WI38 (cell line): ENCODE data around the gene ARHGAP26.

ENCODE experiments used
- H3K4me3 ChIP-seq: 2 replicates; pipeline ENCODE4 v1.5.1; 2011; ENCODE audit warnings: low read depth, mild to moderate bottlenecking, control low read depth, low read length
- TF ChIP-seq, protein P1 (sequence below): IDR thresholded peaks from 2 replicates; pipeline ENCODE4 v1.5.1; 2012; ENCODE audit warnings: low read depth, mild to moderate bottlenecking, control low read depth, low read length

Gene ARHGAP26

DNA sequence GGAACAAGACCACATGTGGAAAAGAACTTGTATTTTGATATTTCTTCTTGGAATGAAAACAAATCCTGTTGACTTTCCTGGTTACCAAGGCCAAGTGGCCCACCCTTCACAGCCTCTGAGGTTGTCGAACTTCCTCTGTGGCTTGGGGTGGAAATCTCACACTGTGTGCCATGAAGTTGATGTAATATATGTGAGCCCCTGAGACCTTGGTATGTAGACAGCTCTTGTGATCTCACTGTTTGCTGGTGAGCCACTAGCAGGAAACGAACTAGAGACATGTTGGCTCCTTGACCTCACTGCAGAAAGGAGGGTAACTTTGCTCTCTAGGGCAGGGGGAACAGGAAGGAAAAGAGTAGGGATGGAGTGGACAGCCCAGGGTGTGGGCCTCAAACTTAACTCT is 159.4 kb downstream of the ARHGAP26 start:
- no peak overlapping the region for H3K4me3 ChIP-seq
- TF ChIP-seq, protein P1, sequence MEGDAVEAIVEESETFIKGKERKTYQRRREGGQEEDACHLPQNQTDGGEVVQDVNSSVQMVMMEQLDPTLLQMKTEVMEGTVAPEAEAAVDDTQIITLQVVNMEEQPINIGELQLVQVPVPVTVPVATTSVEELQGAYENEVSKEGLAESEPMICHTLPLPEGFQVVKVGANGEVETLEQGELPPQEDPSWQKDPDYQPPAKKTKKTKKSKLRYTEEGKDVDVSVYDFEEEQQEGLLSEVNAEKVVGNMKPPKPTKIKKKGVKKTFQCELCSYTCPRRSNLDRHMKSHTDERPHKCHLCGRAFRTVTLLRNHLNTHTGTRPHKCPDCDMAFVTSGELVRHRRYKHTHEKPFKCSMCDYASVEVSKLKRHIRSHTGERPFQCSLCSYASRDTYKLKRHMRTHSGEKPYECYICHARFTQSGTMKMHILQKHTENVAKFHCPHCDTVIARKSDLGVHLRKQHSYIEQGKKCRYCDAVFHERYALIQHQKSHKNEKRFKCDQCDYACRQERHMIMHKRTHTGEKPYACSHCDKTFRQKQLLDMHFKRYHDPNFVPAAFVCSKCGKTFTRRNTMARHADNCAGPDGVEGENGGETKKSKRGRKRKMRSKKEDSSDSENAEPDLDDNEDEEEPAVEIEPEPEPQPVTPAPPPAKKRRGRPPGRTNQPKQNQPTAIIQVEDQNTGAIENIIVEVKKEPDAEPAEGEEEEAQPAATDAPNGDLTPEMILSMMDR = no peak

DNA sequence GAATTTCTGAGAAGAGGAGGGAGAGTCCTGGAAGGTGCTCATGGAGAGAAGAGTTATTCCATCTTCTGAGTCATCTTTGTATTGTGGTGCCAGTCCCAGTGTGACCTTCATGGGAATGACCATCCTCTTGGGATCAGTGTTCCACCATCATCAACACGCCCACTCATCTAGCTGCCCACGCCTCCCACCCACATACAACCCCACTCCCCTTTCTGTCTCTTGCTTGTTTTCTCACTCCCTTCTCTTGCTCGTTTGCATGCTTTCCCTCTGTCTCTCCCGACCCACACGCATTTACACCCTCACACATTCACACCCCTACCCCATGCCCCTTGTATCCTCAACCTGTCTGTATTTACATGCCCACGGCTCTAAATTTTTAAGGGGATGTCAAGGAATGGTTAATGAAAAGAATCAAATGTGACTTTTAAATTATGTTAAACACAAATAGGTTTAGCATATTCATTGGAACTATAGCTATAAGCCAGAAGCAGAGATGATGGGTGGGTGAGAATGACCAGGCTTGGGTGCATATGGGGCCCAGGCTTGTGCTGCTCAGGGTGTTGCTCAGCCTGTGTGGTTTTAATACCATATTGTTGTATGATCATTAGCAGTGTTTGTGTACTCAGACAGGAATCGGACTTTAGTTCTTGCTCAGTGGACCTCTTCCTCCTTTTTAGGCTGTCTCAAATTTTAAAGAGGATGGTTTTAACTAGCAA is 160.4 kb downstream of the ARHGAP26 start:
- TF ChIP-seq, protein P1 = no peak
- no peak overlapping the region for H3K4me3 ChIP-seq

DNA sequence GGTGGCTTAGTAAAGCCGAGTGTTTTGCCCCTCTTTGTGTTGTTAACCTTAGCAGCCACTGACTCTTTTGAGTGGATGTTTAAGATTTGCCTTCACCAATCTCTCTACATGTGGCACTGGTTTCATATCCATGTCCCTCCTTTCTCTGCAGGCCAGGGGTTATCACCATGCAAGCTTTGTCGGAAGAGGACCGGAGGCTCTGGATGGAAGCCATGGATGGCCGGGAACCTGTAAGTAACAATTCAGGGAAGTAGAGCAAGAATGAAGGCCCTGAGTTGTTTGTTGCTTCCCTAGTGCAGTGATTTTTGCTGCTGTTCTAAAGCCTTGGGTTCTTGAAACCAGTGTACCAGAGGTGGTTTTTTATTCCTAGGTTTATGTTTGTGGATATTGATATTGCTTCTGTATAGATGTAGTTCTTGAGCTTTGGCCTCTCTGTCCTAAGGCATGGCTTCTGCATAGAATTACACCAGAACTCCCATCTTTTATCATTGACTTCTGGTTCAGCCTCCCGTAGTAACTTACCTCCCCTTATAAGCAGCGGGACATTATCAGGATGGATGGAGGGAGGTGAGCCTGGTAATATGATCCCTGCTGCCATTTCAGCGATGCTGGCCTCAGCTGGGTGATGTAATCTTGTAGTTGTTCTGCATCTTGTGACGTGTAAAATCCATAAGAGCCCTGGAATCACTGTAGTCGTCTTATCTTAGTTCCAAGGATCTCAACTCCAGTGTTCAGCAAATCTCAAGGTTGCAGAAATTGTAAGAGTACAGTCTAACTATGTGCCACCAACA is 161.9 kb downstream of the ARHGAP26 start:
- no peak overlapping the region for H3K4me3 ChIP-seq
- TF ChIP-seq, protein P1 = no peak

DNA sequence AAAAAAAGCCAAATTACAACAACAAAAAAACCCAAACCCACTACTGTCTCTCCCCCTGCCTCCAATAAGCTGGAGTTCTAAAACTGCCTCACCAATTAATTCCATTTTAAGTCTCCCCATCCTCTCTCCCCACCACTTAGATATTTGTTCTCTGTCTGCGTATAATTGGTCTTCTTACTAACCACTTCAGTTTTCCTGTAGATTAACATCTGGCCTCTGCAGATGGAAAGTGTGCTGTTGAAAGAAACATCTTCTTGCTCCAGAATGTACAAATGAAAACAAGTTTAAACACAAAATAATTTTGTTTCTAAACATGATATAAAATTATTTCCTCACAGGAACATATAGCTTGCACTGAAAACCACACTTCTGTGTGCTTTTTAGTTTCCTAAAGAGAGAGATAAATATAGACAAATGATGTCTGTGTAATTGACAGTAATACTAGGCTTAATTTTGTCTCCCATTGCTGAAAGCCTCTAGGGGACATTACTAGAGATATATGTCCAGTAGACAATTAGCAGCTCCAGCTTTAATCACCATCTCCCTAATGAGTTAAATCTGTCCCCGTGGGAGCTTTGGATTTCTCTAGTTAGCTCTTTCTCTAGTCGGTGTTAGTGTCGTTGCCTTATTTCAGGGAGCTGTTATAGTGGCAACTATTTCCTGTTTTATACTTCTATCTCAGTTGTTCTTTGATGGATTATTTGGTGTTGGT is 164.0 kb downstream of the ARHGAP26 start:
- no peak overlapping the region for H3K4me3 ChIP-seq
- TF ChIP-seq, protein P1 = no peak

DNA sequence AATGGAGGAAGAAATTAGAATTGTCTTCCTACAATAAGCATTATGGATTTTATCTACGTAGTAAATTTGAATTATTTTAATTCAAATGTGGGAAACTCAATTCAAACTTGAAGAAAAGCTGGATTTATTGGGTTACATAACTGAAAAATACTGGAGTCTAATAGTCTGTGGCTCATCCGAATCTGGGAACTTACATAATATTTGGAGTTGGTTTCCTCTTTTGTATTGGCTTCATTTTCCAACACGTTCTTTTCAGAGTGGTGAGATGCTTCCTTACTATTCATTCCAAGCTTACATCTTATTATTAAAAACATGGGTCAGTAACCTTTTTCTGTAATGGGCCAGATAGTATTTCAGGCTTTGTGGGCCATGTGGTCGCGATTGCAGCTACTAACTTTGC is 164.8 kb downstream of the ARHGAP26 start:
- TF ChIP-seq, protein P1 = no peak
- H3K4me3 ChIP-seq = no peak overlapping the region

DNA sequence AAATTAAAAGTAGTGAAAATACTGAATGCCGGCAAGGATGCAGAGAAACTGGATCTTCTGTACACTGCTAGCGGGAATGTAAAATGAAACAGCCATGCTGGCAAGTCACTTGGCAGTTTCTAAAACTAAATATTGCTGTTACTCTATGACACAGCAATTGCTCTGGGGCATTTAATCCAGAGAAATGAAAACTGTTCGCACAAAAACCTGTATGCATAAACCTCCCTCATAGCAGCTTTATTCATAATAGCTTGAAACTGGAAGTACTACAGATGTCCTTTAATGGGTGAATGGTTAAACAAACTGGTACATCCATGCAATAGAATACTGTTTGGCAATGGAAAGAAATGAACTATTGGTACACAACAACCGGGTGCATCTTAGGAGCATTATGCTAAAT is 167.2 kb downstream of the ARHGAP26 start:
- TF ChIP-seq, protein P1 = no peak
- H3K4me3 ChIP-seq = no peak overlapping the region
